Omental fat pad (tissue), 4 donors: Measurements from ENCODE around the gene EVX1. TPM values are rescaled to one million over a fixed set of nuclear protein-coding genes. Genes with fewer than 3 reads are reported as not detected.

Experiments
- ATAC-seq: fragments of 150-250 bp; one replicate; pipeline ENCODE4 v1.9.1; 2016; ENCODE audit warnings: mild to moderate bottlenecking, moderate library complexity; ENCODE audit not compliant: low FRiP score
- DNase-seq: peaks from one replicate; pipeline ENCODE4 v3.0.0-alpha.2; 2019; ENCODE audit warnings: low spot score
- CTCF ChIP-seq, 3 donors: fragments of 450-650 bp; IDR thresholded peaks; one replicate each; pipeline ENCODE4 v1.5.1; 2016 to 2017; ENCODE audit warnings: antibody characterized with exemption in 3 of 3, mild to moderate bottlenecking in 3 of 3, moderate library complexity in 2 of 3
- total RNA-seq, 4 donors: library from RNA; depleted of rRNA; stranded (reverse); fragments of >200 nt; gene quantifications; one replicate each; pipeline ENCODE4 v1.1.0, GENCODE V29; 2016

EVX1 gene
- total RNA-seq, result not detected

- no peak for DNase-seq
- no peak for TF ChIP-seq CTCF (IDR thresholded peaks at IDR 0.05)
- ATAC-seq, result no peak
These were observed at the start of gene EVX1 for GRCh38 chr7:27242555-27243339. Gene EVX1 (plus strand): TSS chr7:27242802. CDS start chr7:27243031, 229 bp downstream.

- DNase-seq (no peak), ATAC-seq (no peak)
- TF ChIP-seq CTCF (IDR thresholded peaks at IDR 0.05), result no peak
These were observed 49.1 kb upstream of the EVX1 start for GRCh38 chr7:27193335-27194001.

GRCh38 chr7:27194002-27194352, 48.6 kb upstream of the EVX1 start:
- ATAC-seq, result no peak
- TF ChIP-seq CTCF (IDR thresholded peaks at IDR 0.05), result no peak
- DNase-seq, result no peak

- no peak for ATAC-seq
- DNase-seq, result no peak
- no peak for TF ChIP-seq CTCF (IDR thresholded peaks at IDR 0.05)
These were observed 47.8 kb upstream of the EVX1 start for GRCh38 chr7:27194686-27195379.

GRCh38 chr7:27196287-27196767, 46.3 kb upstream of the EVX1 start:
- peak; percentile 98 for DNase-seq

More at GRCh38 chr7:27196287-27196767, 46.3 kb upstream of the EVX1 start:
- no peak for ATAC-seq
- peak in 1 of 3 donors; percentile 71 for TF ChIP-seq CTCF (IDR thresholded peaks at IDR 0.05)
